ENCODE results near the gene WNK1.

DNA sequence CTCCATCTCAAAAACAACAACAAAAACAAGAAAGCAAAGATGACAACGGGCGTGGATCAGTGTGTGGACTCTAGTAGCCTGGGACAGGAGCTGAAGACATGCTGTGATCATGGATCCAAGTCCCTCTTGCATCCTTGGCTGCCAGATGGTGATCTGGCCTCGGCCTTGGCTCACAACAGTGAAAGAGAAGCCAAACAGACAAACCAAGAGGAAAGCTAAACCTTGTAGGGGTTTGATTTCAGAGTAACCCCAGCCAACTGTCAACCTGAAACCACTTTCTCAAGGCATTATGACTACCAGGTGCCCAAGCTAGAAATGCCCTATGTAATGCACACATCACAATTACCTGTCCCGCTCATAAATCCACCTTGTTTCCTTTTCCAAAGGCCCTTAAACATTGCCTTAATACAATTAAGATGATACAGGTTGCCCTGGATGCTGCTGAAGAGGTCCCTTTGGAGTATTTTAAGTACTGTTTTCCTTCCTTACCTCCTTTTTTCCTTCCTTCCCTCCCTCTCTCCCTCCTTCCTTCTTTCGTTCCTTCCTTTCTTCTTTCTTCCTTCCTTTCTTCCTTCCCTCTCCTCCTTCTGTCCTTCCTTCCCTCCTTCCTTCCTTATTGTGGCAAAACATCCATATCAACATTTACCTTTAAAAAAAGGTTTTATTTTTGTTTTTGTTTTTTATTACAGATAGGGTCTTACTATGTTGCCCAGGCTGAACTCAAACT, 47.7 kb upstream of the WNK1 start:
- no peak for TF ChIP-seq ZNF423 (tag by site-specific recombination; IDR thresholded peaks at IDR 0.05)
- TF ChIP-seq CTCF (tag by site-specific recombination; IDR thresholded peaks at IDR 0.05): no peak
- TF ChIP-seq ZNF350 (tag by site-specific recombination; IDR thresholded peaks at IDR 0.05): no peak
- TF ChIP-seq PRDM1 (tag by site-specific recombination; IDR thresholded peaks at IDR 0.05): no peak
- TF ChIP-seq REST (tag by site-specific recombination; IDR thresholded peaks at IDR 0.05): no peak
- no peak for TF ChIP-seq BCL11A (tag by site-specific recombination; IDR thresholded peaks at IDR 0.05; ENCODE audit: low read depth)
- no peak for TF ChIP-seq ZNF530 (tag by site-specific recombination; IDR thresholded peaks at IDR 0.05; ENCODE audit: low read depth)
- TF ChIP-seq KLF1 (tag by site-specific recombination; IDR thresholded peaks at IDR 0.05): no peak
- TF ChIP-seq ZNF132 (tag by site-specific recombination; IDR thresholded peaks at IDR 0.05; ENCODE audit: borderline replicate concordance): no peak
- TF ChIP-seq, protein P1, sequence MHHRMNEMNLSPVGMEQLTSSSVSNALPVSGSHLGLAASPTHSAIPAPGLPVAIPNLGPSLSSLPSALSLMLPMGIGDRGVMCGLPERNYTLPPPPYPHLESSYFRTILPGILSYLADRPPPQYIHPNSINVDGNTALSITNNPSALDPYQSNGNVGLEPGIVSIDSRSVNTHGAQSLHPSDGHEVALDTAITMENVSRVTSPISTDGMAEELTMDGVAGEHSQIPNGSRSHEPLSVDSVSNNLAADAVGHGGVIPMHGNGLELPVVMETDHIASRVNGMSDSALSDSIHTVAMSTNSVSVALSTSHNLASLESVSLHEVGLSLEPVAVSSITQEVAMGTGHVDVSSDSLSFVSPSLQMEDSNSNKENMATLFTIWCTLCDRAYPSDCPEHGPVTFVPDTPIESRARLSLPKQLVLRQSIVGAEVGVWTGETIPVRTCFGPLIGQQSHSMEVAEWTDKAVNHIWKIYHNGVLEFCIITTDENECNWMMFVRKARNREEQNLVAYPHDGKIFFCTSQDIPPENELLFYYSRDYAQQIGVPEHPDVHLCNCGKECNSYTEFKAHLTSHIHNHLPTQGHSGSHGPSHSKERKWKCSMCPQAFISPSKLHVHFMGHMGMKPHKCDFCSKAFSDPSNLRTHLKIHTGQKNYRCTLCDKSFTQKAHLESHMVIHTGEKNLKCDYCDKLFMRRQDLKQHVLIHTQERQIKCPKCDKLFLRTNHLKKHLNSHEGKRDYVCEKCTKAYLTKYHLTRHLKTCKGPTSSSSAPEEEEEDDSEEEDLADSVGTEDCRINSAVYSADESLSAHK (tag by site-specific recombination; IDR thresholded peaks at IDR 0.05): no peak

All from HEK293 (cell line).